IPS-NIHi11 (cell line): Measurements from ENCODE around the gene ST3GAL3.
A peak's percentile ranks its signal among the peaks of the same experiment; 100 is the strongest.
"Not testable (repeated sequence)": the region's sequence is repeated elsewhere in the genome, so short reads cannot be mapped to it uniquely, and the experiment has no call there.

Experiments
- DNase-seq: peaks from one replicate; pipeline ENCODE4 v3.0.0; 2012; ENCODE audit warnings: mixed read lengths, low spot score

ST3GAL3 gene

DNA sequence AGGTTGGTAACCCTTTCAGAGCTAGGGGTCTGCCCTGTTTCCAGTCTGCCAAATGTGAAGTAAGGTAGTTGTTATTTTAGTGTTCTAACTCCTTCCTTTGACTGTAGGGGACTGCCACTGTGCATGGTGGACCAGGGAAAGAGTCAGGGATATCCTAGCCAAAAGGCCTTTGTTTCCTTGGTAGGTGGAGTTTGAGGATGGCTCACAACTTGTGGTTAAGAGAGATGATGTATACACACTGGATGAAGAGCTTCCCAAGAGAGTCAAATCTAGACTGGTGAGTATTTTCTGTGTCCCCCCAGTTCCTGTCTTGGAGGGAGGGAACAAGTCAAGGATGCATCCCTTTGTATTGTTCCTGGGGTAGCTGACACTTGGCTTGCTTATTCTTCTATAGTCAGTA lies 3.5 kb upstream of the ST3GAL3 start:
- DNase-seq = no peak

DNA sequence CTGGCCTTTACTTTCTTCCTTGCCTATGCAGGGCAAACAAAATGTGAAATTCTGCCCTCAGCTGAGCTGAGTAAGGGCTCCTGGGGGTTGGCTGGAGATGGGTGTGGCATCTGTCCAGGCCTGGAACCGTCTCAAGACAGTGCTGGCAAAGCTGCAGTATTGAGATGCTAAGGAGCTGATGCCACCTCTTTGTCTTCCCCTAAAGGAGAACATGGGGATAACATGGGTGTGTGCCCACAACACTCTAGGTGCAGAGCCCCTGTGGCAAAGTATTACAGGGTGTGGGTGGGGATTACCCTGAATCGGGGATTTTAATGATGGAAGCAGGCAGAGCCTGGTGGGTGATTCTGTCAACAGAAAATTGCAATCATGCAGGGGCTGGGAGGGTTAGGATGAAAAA lies 2.5 kb upstream of the ST3GAL3 start:
- no peak for DNase-seq

- no peak for DNase-seq
Measured at GRCh38 chr1:43705334-43705733, 2.0 kb upstream of the ST3GAL3 start.

DNA sequence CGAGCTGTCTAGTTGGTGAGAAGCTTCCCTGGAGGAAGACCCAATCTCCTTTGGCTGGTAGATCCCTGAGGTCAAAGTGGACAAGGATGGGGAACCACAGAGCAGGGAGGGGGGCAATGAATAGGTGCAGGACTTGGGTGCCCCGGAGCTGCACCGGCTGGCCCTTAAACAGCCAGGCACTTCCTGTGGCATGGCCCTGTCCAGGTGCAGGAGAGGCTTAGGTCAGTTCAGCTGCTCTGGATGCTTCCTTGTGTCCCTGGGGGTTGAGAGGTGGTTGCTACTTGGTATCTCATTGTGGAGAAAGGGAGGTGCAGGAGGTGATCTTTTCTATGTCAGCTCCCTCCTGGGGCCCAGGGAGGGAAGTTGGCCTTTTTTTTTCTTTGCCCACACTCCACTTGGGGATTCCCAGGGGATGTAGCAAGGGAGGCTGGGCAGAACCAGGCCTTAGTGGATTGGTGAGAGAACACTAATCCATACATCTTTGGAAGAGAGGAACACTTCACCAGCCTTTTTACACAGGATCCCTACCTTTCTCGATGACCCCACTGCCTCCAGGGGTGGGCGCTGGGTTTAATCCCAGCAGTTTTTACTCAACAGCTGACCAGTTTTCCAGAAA lies 1.2 kb upstream of the ST3GAL3 start:
- DNase-seq = no peak

DNA sequence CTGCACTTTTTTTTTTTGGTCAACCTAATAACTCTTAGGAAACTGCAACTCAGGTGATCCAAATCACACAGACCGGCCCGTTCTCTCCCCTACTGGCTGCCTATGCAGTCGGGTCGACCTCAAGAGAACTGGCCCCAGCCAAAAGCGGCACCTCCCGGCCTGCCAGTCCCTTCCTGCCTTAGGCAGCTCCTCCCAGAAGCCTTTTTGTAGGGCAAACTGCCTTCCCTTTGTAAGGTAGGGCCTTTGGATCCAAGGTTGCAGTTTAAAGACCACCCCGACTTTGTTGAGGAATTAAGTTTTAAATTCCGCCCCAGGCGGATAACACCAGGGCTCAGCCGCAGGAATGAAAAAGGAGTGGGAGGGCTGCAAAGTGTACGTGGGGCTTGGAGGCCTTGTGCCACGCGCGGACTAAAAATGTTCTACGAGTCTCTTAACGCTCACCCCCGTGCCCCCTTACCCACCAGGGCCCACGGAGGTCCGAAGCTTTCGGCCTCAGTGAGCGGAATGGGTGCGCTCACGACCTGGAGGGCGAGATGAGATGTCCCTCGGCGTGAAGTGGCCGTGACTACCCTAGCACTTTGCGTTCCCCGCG lies 642 bp upstream of the ST3GAL3 start:
- DNase-seq = peak; percentile 52

DNA sequence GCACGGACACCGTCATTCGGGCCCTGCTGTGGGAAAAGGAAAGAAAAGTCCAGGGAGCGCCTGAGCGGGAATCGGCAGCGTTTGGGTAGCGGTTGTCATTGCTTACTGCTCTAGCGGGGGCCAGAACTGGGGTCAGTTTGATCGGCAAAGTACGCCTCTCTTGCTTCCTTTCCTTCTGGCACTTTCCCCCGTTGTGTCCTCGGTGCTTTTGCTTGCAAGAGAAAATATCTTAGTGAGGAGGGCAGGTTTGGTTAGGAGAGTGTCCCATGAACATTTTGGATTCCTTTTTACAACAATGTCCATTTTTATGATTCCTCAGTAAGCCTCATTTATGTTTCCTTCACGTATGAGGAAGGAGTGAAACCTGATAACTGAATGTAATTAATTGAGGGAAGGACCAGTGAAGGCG lies 670 bp downstream of the ST3GAL3 start:
- no peak for DNase-seq

GRCh38 chr1:43711049-43711448 lies 3.7 kb downstream of the ST3GAL3 start:
- DNase-seq = no peak

DNA sequence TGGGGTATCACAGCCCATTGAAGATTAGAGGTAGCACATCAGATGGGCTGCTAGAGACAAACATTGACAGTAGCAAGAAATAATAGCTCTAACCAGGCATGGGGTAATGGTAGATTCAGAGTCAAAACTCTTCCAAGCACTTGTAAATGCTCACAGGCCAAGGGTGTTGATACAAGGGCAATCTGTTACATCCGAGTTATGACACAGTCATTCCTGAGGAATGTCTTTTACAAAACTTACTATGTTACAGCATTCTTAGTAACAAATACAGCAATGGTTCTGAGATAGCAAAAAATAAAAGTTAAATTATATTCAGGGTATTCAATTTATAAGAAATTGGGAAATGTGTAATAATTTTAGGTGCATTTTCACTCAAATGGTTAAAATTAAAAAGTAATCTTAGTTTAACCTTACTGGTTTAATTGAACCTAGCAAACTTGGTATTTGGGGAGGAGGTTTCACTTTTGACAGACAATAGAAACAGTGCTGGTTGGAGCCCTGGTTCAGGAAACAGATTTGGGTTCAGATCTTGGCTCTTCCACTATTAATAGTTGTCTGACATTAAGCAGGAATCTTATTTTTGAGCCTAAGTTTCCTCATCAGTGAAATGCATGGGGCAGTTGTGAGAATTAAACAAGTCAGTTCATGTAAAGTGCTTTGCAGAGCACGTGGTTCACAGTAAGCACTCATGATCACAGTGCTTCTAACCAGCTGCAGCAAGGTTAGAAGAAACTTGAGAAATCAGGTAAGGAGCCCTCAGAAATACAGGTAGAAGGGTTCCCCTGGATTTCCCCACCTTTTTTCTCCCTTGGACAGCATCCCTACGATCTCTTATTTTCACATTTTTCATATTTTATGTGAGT lies 4.4 kb downstream of the ST3GAL3 start:
- DNase-seq = no peak

- no peak for DNase-seq
Measured at GRCh38 chr1:43716559-43717281, 9.4 kb downstream of the ST3GAL3 start.

- no peak for DNase-seq
Measured at GRCh38 chr1:43719063-43719462, 11.7 kb downstream of the ST3GAL3 start.

DNA sequence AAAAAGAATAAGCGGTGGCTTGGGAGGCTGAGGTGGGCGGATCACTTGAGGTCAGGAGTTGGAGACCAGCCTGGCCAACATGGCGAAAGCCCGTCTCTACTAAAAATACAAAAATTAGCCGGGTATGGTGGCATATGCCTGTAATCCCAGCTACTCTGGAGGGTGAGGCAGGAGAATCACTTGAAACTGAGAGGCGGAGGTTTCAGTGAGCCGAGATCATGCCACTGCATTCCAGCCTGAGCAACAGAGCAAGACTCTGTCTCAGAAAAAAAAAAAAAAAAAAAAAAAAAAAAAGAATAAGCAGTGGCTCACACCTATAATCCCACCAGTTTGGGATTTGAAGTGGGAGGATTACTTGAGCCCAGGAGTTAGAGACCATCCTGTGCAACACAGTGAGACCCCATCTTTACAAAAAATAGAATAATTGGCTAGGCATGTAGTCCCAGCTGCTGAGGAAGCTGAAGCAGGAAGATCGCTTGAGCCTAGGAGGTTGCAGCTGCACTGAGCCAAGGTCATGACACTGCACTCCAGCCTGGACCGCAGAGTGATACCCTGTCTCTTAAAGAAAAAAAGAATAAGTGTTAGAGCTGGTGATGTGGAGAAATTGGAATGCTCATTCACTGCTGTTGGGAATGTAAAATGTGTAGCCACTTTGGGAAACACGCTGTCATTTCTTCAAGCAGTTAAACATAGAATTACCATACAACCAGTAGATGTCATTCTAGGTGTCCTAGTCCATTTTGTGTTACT lies 12.5 kb downstream of the ST3GAL3 start:
- DNase-seq = not testable (repeated sequence)

- DNase-seq = no peak
Measured at GRCh38 chr1:43722810-43723209, 15.5 kb downstream of the ST3GAL3 start.

GRCh38 chr1:43729816-43730463 lies 22.6 kb downstream of the ST3GAL3 start:
- no peak for DNase-seq

DNA sequence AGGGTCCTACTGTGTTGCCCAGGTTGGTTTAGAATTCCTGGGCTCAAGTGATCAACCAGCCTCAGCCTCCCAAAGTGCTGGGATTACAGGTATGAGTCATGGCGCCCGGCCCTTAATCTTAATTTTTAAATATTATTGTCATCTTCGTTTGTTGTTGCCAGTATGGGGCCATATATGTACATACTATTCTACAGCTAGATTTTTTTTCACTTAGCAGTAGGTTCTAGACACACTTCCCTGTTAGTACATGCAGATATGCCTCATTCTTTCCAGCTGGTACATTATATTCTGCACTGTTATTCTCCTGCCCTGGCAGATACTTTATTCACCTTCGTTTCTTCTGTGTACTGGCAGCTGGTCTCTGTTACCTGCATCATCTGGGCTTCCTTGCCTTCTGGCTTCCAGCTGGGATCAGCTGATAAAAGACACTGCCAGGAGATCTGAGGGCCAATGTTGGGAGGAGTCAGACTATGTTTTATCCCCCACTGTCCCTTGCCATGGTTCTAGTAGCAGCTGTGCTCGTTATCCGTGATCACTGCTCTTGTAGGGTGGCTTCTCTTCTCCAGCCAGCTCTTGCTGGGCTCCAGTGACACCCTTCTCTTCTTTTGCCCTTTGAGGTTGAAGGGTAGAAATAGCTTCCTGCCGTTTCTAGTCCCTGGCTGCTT lies 24.7 kb downstream of the ST3GAL3 start:
- DNase-seq = no peak

GRCh38 chr1:43736819-43737218 lies 29.5 kb downstream of the ST3GAL3 start:
- no peak for DNase-seq

GRCh38 chr1:43742026-43742425 lies 34.7 kb downstream of the ST3GAL3 start:
- no peak for DNase-seq

- DNase-seq = no peak
Measured at GRCh38 chr1:43743206-43743605, 35.9 kb downstream of the ST3GAL3 start.

- DNase-seq = no peak
Measured at GRCh38 chr1:43747736-43748135, 40.4 kb downstream of the ST3GAL3 start.

- no peak for DNase-seq
Measured at GRCh38 chr1:43750083-43750482, 42.7 kb downstream of the ST3GAL3 start.

DNA sequence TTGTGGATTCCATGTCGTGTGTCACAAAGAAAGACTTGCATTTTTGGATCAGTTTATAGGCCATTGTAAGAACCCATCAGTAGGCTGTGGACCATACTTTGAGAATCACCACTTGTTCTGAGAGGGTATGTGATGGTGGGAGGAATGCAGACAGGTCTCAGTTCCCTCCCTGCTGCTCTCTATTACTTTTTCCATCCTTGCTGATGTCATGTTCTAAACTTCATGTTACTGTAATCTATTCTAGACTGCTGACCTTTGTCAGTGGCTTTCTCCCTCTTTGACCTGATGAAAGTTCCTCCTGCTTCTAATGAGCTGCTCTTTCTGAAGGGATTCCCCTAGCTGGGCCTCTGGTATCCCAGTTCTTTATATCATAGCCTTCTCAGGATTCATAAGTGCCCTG lies 46.1 kb downstream of the ST3GAL3 start:
- no peak for DNase-seq

GRCh38 chr1:43754892-43755291 lies 47.6 kb downstream of the ST3GAL3 start:
- no peak for DNase-seq
